OCI-LY3 (cell line): ENCODE data around the gene WFS1.

Experiments
- EZH2phosphoT487 ChIP-seq: fragments of 200-600 bp; shearing (Covaris generic); IDR thresholded peaks from 2 replicates; pipeline ENCODE4 v1.6.1; 2018; ENCODE audit warnings: antibody characterized with exemption, mixed run types, low read depth
- TF ChIP-seq, protein P1 (sequence below): fragments of 200-600, 300-600 bp; sonication (generic); IDR thresholded peaks from 2 replicates; pipeline ENCODE4 v1.5.1; 2014; ENCODE audit warnings: antibody characterized with exemption, low read length, low read depth

GRCh38 chr4:6298852-6299251, 29.2 kb downstream of the WFS1 start:
- TF ChIP-seq, protein P1, sequence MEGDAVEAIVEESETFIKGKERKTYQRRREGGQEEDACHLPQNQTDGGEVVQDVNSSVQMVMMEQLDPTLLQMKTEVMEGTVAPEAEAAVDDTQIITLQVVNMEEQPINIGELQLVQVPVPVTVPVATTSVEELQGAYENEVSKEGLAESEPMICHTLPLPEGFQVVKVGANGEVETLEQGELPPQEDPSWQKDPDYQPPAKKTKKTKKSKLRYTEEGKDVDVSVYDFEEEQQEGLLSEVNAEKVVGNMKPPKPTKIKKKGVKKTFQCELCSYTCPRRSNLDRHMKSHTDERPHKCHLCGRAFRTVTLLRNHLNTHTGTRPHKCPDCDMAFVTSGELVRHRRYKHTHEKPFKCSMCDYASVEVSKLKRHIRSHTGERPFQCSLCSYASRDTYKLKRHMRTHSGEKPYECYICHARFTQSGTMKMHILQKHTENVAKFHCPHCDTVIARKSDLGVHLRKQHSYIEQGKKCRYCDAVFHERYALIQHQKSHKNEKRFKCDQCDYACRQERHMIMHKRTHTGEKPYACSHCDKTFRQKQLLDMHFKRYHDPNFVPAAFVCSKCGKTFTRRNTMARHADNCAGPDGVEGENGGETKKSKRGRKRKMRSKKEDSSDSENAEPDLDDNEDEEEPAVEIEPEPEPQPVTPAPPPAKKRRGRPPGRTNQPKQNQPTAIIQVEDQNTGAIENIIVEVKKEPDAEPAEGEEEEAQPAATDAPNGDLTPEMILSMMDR: no peak
- TF ChIP-seq EZH2phosphoT487: no peak
